PC-9 (cell line): Measurements from ENCODE around the gene ASB15. TPM values are rescaled to one million over a fixed set of nuclear protein-coding genes. Genes with fewer than 3 reads are reported as not detected.

Source experiments
- BruUV-seq: library from RNA; stranded (reverse); fragments of 400-500 nt; replicated peaks from 2 replicates; lab custom pipeline; 2021; lab: Mats Ljungman, UMichigan
- CTCF ChIA-PET: fragments of 300-600 bp; sonication (Branson Sonifier 250); formaldehyde crosslinking; loops from one replicate; lab custom pipeline; 2022; ENCODE audit warnings: antibody characterized with exemption; lab: Charles Lee
- POLR2A ChIA-PET: fragments of 300-600 bp; sonication (Branson Sonifier 250); formaldehyde crosslinking; loops from one replicate; lab custom pipeline; 2022; ENCODE audit warnings: antibody characterized with exemption; ENCODE audit not compliant: unreplicated experiment; lab: Charles Lee
- DNase-seq, 2 experiments: peaks; one replicate each; pipeline versions ENCODE4 v3.0.0 to v3.0.0-alpha.2; 2015 to 2022; ENCODE audit warnings: mixed read lengths in 1 of 2
- H2AFZ ChIP-seq: fragments of 200-600 bp; sonication (generic); 2 replicates; pipeline ENCODE4 v1.8.1; 2017; ENCODE audit warnings: antibody characterized with exemption
- H3F3A ChIP-seq: fragments of 200-600 bp; sonication (generic); 2 replicates; pipeline ENCODE4 v1.8.1; 2017; ENCODE audit warnings: antibody characterized with exemption, mild to moderate bottlenecking, low read depth; ENCODE audit not compliant: insufficient read depth
- H3K27ac ChIP-seq: fragments of 200-600 bp; sonication (generic); 2 replicates; pipeline ENCODE4 v1.6.1; 2016; ENCODE audit warnings: mixed run types
- H3K27me3 ChIP-seq: fragments of 200-600 bp; sonication (generic); 2 replicates; pipeline ENCODE4 v1.6.1; 2016; ENCODE audit warnings: low read depth, mixed run types; ENCODE audit not compliant: insufficient read depth
- H3K36me3 ChIP-seq: fragments of 200-600 bp; sonication (generic); 2 replicates; pipeline ENCODE4 v1.6.1; 2016; ENCODE audit warnings: low read depth, mixed run types
- H3K4me1 ChIP-seq: fragments of 200-600 bp; sonication (generic); replicated peaks from 2 replicates; pipeline ENCODE4 v1.6.1; 2016; ENCODE audit warnings: mixed run types; ENCODE audit not compliant: insufficient read depth
- H3K4me2 ChIP-seq: fragments of 200-600 bp; sonication (generic); 2 replicates; pipeline ENCODE4 v1.6.1; 2017; ENCODE audit warnings: mixed run types
- H3K4me3 ChIP-seq: fragments of 200-600 bp; sonication (generic); 2 replicates; pipeline ENCODE4 v1.6.1; 2016; ENCODE audit warnings: mixed run types
- H3K79me2 ChIP-seq: fragments of 200-600 bp; sonication (generic); 2 replicates; pipeline ENCODE4 v1.6.1; 2017; ENCODE audit warnings: low read depth, mixed run types
- H3K9me2 ChIP-seq: fragments of 200-600 bp; sonication (generic); 2 replicates; pipeline ENCODE4 v1.8.1; 2017; ENCODE audit warnings: mild to moderate bottlenecking; ENCODE audit not compliant: insufficient read depth
- H3K9me3 ChIP-seq: fragments of 200-600 bp; sonication (generic); 2 replicates; pipeline ENCODE4 v1.8.1; 2016; ENCODE audit warnings: low read depth; ENCODE audit not compliant: insufficient read depth
- H4K20me1 ChIP-seq: fragments of 200-600 bp; sonication (generic); 2 replicates; pipeline ENCODE4 v1.8.1; 2017; ENCODE audit not compliant: insufficient read depth
- EZH2 ChIP-seq: fragments of 200-600 bp; sonication (generic); IDR thresholded peaks from 2 replicates; pipeline ENCODE4 v1.8.0; 2017; ENCODE audit warnings: antibody characterized with exemption, low read depth
- intact Hi-C: fragments of 100-400 bp; cut with micrococcal nuclease; formaldehyde crosslinking; loops from one replicate; pipeline ENCODE4 v1.10.0; 2022; ENCODE audit not compliant: unreplicated experiment
- total RNA-seq: library from RNA; stranded (reverse); gene quantifications from 2 replicates; pipeline ENCODE4 v1.2.3, GENCODE V29; 2021
- TF ChIP-seq, protein P1 (sequence below): fragments of 200-600 bp; sonication (generic); conservative IDR thresholded peaks from 2 replicates; pipeline ENCODE4 v1.6.1; 2017; ENCODE audit warnings: mixed run types, antibody characterized with exemption, mild to moderate bottlenecking, moderate library complexity

Gene ASB15
- total RNA-seq, 1 experiment from 2014 or later, result not detected

- H3K4me1 ChIP-seq, result peaks cover 18% of the 10 kb centered on the region
- intact Hi-C loops, result loop anchor here (1.0 to 10.0 kb wide), 6 partner anchors 47 to 1149 kb away; no protein-coding TSS in a partner anchor
- H3K9me2 ChIP-seq, result no peaks in the 10 kb centered on the region
- no peak overlapping the region for H2AFZ ChIP-seq
- no peak for DNase-seq
- H3K27me3 ChIP-seq, result no peaks in the 10 kb centered on the region
- POLR2A ChIA-PET, result no interaction called here
- H4K20me1 ChIP-seq, result no peaks in the 10 kb centered on the region
- H3F3A ChIP-seq, result no peaks in the 10 kb centered on the region
- no peak overlapping the region for H3K4me3 ChIP-seq
- no TSS peak for BruUV-seq
- H3K36me3 ChIP-seq, result no peaks in the 10 kb centered on the region
- no peak overlapping the region for H3K27ac ChIP-seq
- TF ChIP-seq, protein P1, sequence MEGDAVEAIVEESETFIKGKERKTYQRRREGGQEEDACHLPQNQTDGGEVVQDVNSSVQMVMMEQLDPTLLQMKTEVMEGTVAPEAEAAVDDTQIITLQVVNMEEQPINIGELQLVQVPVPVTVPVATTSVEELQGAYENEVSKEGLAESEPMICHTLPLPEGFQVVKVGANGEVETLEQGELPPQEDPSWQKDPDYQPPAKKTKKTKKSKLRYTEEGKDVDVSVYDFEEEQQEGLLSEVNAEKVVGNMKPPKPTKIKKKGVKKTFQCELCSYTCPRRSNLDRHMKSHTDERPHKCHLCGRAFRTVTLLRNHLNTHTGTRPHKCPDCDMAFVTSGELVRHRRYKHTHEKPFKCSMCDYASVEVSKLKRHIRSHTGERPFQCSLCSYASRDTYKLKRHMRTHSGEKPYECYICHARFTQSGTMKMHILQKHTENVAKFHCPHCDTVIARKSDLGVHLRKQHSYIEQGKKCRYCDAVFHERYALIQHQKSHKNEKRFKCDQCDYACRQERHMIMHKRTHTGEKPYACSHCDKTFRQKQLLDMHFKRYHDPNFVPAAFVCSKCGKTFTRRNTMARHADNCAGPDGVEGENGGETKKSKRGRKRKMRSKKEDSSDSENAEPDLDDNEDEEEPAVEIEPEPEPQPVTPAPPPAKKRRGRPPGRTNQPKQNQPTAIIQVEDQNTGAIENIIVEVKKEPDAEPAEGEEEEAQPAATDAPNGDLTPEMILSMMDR, result peak; percentile 69
- no peak for TF ChIP-seq EZH2
- H3K79me2 ChIP-seq, result no peaks in the 10 kb centered on the region
- H3K9me3 ChIP-seq, result no peaks in the 10 kb centered on the region
- CTCF ChIA-PET, result interaction anchor here (0.7 to 1.6 kb wide), 4 partner anchors 66 to 893 kb away, joined by 3 to 15 read pairs (median 4); no protein-coding TSS in a partner anchor
- H3K4me2 ChIP-seq, result no peak overlapping the region
These were observed 34.1 kb downstream of the ASB15 start for GRCh38 chr7:123635551-123636359.

DNA sequence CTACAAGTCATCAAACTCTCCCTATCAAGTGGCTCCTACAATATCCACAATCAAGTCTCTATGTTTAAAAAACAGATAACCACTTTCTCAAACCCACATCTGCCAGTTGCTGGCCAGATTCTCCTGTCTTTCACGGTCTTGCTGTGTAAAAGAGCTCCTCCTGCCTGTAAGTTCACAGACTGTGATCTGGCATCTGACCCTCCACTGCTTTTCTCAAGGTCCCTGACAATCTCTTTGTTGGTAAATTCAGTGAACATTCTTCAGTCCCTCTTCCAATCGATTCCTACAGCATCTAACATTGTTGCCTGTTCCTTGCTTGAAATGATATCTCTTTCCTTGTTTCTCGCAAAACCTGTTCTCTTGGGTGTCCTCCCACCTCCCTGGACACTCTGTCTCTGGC, 35.6 kb downstream of the ASB15 start:
- H3K9me3 ChIP-seq, result no peaks in the 10 kb centered on the region
- H3K27me3 ChIP-seq, result no peaks in the 10 kb centered on the region
- no peak overlapping the region for H2AFZ ChIP-seq
- POLR2A ChIA-PET, result interaction anchor here (0.5 kb wide), 1 partner anchor 163 kb away, joined by 3 read pairs; no protein-coding TSS in a partner anchor
- DNase-seq, result no peak
- no peak overlapping the region for H3K27ac ChIP-seq
- no peaks in the 10 kb centered on the region for H3K79me2 ChIP-seq
- CTCF ChIA-PET, result no interaction called here
- BruUV-seq, result no TSS peak
- intact Hi-C loops, result loop anchor here (2.0 to 10.0 kb wide), 5 partner anchors 45 to 1148 kb away; no protein-coding TSS in a partner anchor
- H4K20me1 ChIP-seq, result no peaks in the 10 kb centered on the region
- H3K4me1 ChIP-seq, result peaks cover 18% of the 10 kb centered on the region
- no peak overlapping the region for H3K4me2 ChIP-seq
- H3K9me2 ChIP-seq, result no peaks in the 10 kb centered on the region
- no peaks in the 10 kb centered on the region for H3F3A ChIP-seq
- no peak overlapping the region for H3K4me3 ChIP-seq
- H3K36me3 ChIP-seq, result no peaks in the 10 kb centered on the region
- no peak for TF ChIP-seq EZH2
- TF ChIP-seq, protein P1, result no peak

- H3K4me2 ChIP-seq, result no peak overlapping the region
- intact Hi-C loops, result loop anchor here (2.0 to 10.0 kb wide), 5 partner anchors 44 to 1147 kb away; no protein-coding TSS in a partner anchor
- ChIA-PET CTCF (no interaction called here), POLR2A (no interaction called here)
- BruUV-seq, result no TSS peak
- H3K79me2 ChIP-seq, result no peaks in the 10 kb centered on the region
- no peaks in the 10 kb centered on the region for H3K9me2 ChIP-seq
- DNase-seq, result no peak
- H3F3A ChIP-seq, result no peaks in the 10 kb centered on the region
- H3K4me3 ChIP-seq, result no peak overlapping the region
- H4K20me1 ChIP-seq, result no peaks in the 10 kb centered on the region
- TF ChIP-seq, protein P1, result no peak
- TF ChIP-seq EZH2, result no peak
- H2AFZ ChIP-seq, result no peak overlapping the region
- no peak overlapping the region for H3K27ac ChIP-seq
- peaks cover 16% of the 10 kb centered on the region for H3K4me1 ChIP-seq
- no peaks in the 10 kb centered on the region for H3K27me3 ChIP-seq
- H3K36me3 ChIP-seq, result no peaks in the 10 kb centered on the region
- H3K9me3 ChIP-seq, result no peaks in the 10 kb centered on the region
These were observed 36.3 kb downstream of the ASB15 start for GRCh38 chr7:123637878-123638277.
